ENCODE data around the gene IFITM10. TPM values are rescaled to one million over a fixed set of nuclear protein-coding genes. Genes with fewer than 3 reads are reported as not detected.
A peak's percentile ranks its signal among the peaks of the same experiment; 100 is the strongest.

Gene IFITM10
- total and polyA plus RNA-seq, 9 of the 15 experiments (the other 6 are each of a cell fraction or from before 2014, with no cell fraction given) = 0.08 to 0.13 (median 0.09) TPM; not detected in 6

- TF ChIP-seq REST (IDR thresholded peaks at IDR 0.05; ENCODE audit: borderline replicate concordance) = no peak
- TF ChIP-seq REST (CRISPR knock-in tag; IDR thresholded peaks at IDR 0.05; ENCODE audit: low read depth) = 0 out of 2 replicates have a peak, but pooled peaks have one; percentile 33
- no peak for TF ChIP-seq DMBX1 (CRISPR knock-in tag; IDR thresholded peaks at IDR 0.05; ENCODE audit: borderline replicate concordance)
- TF ChIP-seq PHB (CRISPR knock-in tag; IDR thresholded peaks at IDR 0.05) = no peak
- TF ChIP-seq ZNF445 (CRISPR knock-in tag; IDR thresholded peaks at IDR 0.05; ENCODE audit: low read depth) = no peak
- TF ChIP-seq THRAP3 (IDR thresholded peaks at IDR 0.05; ENCODE audit: borderline replicate concordance) = 0 out of 2 replicates have a peak, but pooled peaks have one; percentile 70
- no peak for TF ChIP-seq KLF16 (IDR thresholded peaks at IDR 0.05)
- TF ChIP-seq MTA3 (IDR thresholded peaks at IDR 0.05; ENCODE audit: borderline replicate concordance) = peak; percentile 64; the same call in 1 of the 2 replicates
- TF ChIP-seq ZNF282 (CRISPR knock-in tag; IDR thresholded peaks at IDR 0.05) = no peak
- TF ChIP-seq TRIM28 (IDR thresholded peaks at IDR 0.05) = 0 out of 2 replicates have a peak, but pooled peaks have one; percentile 27
- TF ChIP-seq DPF2 (IDR thresholded peaks at IDR 0.05) = peak; percentile 95
- TF ChIP-seq HES1 (IDR thresholded peaks at IDR 0.05; ENCODE audit: low read depth) = no peak
- TF ChIP-seq RCOR1 (IDR thresholded peaks at IDR 0.05; ENCODE audit: borderline replicate concordance in 1 of 2, low read depth in 2 of 2, low read length in 2 of 2) = peak; percentile 31 to 63; a peak in 1 of 4 replicates
- TF ChIP-seq SP1 (CRISPR knock-in tag; IDR thresholded peaks at IDR 0.05) = 0 out of 2 replicates have a peak, but pooled peaks have one; percentile 45
- no peak for TF ChIP-seq IRF9 (tag; IDR thresholded peaks at IDR 0.05)
- TF ChIP-seq ETV5 (CRISPR knock-in tag; IDR thresholded peaks at IDR 0.05; ENCODE audit: low read depth) = no peak
- no peak for TF ChIP-seq SRSF1 (IDR thresholded peaks at IDR 0.05; ENCODE audit: low read depth, low read length)
- TF ChIP-seq RHOXF2B (CRISPR knock-in tag; conservative IDR thresholded peaks at IDR 0.05) = no peak
- no peak for TF ChIP-seq PHTF2 (CRISPR knock-in tag; IDR thresholded peaks at IDR 0.05)
- no peak for TF ChIP-seq ZNF586 (CRISPR knock-in tag; conservative IDR thresholded peaks at IDR 0.05)
Measured at GRCh38 chr11:1772270-1773130, 22.1 kb upstream of the IFITM10 start (continued).

All from K562 (cell line).